OCI-LY7 (cell line): Measurements from ENCODE around the gene POPDC2.

Experiments used
- EZH2phosphoT487 ChIP-seq: fragments of 200-600 bp; sonication (generic); IDR thresholded peaks from 2 replicates; pipeline ENCODE4 v1.6.1; 2018; ENCODE audit warnings: low read depth, borderline replicate concordance, mild to moderate bottlenecking, mixed run types, antibody characterized with exemption, low read length, moderate library complexity, mixed read lengths
- TF ChIP-seq, protein P1 (sequence below): fragments of 200-600 bp; sonication (generic); conservative IDR thresholded peaks from 2 replicates; pipeline ENCODE4 v1.5.1; 2014; ENCODE audit warnings: mild to moderate bottlenecking, antibody characterized with exemption, low read length, moderate library complexity, mixed read lengths

- TF ChIP-seq, protein P1, sequence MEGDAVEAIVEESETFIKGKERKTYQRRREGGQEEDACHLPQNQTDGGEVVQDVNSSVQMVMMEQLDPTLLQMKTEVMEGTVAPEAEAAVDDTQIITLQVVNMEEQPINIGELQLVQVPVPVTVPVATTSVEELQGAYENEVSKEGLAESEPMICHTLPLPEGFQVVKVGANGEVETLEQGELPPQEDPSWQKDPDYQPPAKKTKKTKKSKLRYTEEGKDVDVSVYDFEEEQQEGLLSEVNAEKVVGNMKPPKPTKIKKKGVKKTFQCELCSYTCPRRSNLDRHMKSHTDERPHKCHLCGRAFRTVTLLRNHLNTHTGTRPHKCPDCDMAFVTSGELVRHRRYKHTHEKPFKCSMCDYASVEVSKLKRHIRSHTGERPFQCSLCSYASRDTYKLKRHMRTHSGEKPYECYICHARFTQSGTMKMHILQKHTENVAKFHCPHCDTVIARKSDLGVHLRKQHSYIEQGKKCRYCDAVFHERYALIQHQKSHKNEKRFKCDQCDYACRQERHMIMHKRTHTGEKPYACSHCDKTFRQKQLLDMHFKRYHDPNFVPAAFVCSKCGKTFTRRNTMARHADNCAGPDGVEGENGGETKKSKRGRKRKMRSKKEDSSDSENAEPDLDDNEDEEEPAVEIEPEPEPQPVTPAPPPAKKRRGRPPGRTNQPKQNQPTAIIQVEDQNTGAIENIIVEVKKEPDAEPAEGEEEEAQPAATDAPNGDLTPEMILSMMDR: no peak
- no peak for TF ChIP-seq EZH2phosphoT487
Measured at GRCh38 chr3:119595639-119596334, 64.6 kb downstream of the POPDC2 start.
